SK-N-SH treated with all-trans-retinoic acid at 6 μM for 48 hours (cell line): ENCODE measurements around the gene CCDC177.

Experiments used
- ARNTL ChIP-seq: fragments of 450-650 bp; formaldehyde crosslinking; IDR thresholded peaks from 2 replicates; pipeline ENCODE4 v1.5.0; 2020; ENCODE audit warnings: low read depth, mild to moderate bottlenecking, moderate library complexity, borderline replicate concordance
- CREB5 ChIP-seq: fragments of 250-450 bp; sonication (Bioruptor Pico); IDR thresholded peaks from 2 replicates; pipeline ENCODE4 v1.5.1; 2020; ENCODE audit warnings: low read depth, mild to moderate bottlenecking, moderate library complexity
- CSDC2 ChIP-seq: fragments of 250-450 bp; sonication (Bioruptor Pico); IDR thresholded peaks from 2 replicates; pipeline ENCODE4 v1.5.0; 2020; ENCODE audit warnings: mild to moderate bottlenecking, moderate library complexity
- CSRNP3 ChIP-seq: fragments of 250-450 bp; sonication (Bioruptor Pico); IDR thresholded peaks from 2 replicates; pipeline ENCODE4 v1.5.1; 2021; ENCODE audit warnings: mild to moderate bottlenecking, moderate library complexity
- POU6F1 ChIP-seq: fragments of 250-450 bp; sonication (Bioruptor Pico); IDR thresholded peaks from 2 replicates; pipeline ENCODE4 v1.8.0; 2021; ENCODE audit warnings: low read depth, mild to moderate bottlenecking, moderate library complexity, borderline replicate concordance
- RARB ChIP-seq: fragments of 250-450 bp; sonication (Bioruptor Pico); IDR thresholded peaks from 2 replicates; pipeline ENCODE4 v1.8.0; 2021; ENCODE audit warnings: mild to moderate bottlenecking, moderate library complexity
- ZC3H10 ChIP-seq: fragments of 250-450 bp; sonication (Bioruptor Pico); IDR thresholded peaks from 2 replicates; pipeline ENCODE4 v1.5.1; 2021; ENCODE audit warnings: mild to moderate bottlenecking, moderate library complexity
- ZFP3 ChIP-seq: fragments of 250-450 bp; sonication (Bioruptor Pico); IDR thresholded peaks from 2 replicates; pipeline ENCODE4 v1.5.0; 2020; ENCODE audit warnings: mild to moderate bottlenecking, moderate library complexity
- ZFP30 ChIP-seq: fragments of 450-650 bp; formaldehyde crosslinking; IDR thresholded peaks from 2 replicates; pipeline ENCODE4 v1.5.0; 2022; ENCODE audit warnings: mild to moderate bottlenecking, moderate library complexity
- ZNF565 ChIP-seq: fragments of 450-650 bp; formaldehyde crosslinking; conservative IDR thresholded peaks from 2 replicates; pipeline ENCODE4 v1.5.0; 2020; ENCODE audit warnings: low read depth, mild to moderate bottlenecking, moderate library complexity
- ZNF70 ChIP-seq: fragments of 450-650 bp; formaldehyde crosslinking; IDR thresholded peaks from 2 replicates; pipeline ENCODE4 v1.5.0; 2020; ENCODE audit warnings: mild to moderate bottlenecking, moderate library complexity

- TF ChIP-seq RARB (CRISPR knock-in tag) (no peak), ZNF565 (CRISPR knock-in tag) (no peak), CSRNP3 (no peak), ZFP3 (CRISPR knock-in tag) (no peak), ZFP30 (CRISPR knock-in tag) (no peak), POU6F1 (CRISPR knock-in tag) (no peak), ARNTL (CRISPR knock-in tag) (no peak), ZNF70 (CRISPR knock-in tag) (no peak), CREB5 (no peak), CSDC2 (CRISPR knock-in tag) (no peak), ZC3H10 (CRISPR knock-in tag) (no peak)
Measured at GRCh38 chr14:69532561-69533340, 41.9 kb downstream of the CCDC177 start.
